ENCODE measurements around the gene ADARB2. TPM values are rescaled to one million over a fixed set of nuclear protein-coding genes. Genes with fewer than 3 reads are reported as not detected.

The ADARB2 gene
- under 0.01 TPM in 1 of 2 replicates, not detected in the other for total RNA-seq

GRCh38 chr10:1737222-1738061, at the start of gene ADARB2:
ADARB2 (minus strand) TSS chr10:1737525.

Data from bronchial smooth muscle cell (primary cell).